Measurements from ENCODE around the gene RALGPS2. TPM values are rescaled to one million over a fixed set of nuclear protein-coding genes. Genes with fewer than 3 reads are reported as not detected.
A peak's percentile ranks its signal among the peaks of the same experiment; 100 is the strongest.

Gene RALGPS2
- total and polyA plus RNA-seq, 2 of the 13 experiments (the other 11 are each of a cell fraction or from before 2014, with no cell fraction given): 15.6 to 36.0 TPM

DNA sequence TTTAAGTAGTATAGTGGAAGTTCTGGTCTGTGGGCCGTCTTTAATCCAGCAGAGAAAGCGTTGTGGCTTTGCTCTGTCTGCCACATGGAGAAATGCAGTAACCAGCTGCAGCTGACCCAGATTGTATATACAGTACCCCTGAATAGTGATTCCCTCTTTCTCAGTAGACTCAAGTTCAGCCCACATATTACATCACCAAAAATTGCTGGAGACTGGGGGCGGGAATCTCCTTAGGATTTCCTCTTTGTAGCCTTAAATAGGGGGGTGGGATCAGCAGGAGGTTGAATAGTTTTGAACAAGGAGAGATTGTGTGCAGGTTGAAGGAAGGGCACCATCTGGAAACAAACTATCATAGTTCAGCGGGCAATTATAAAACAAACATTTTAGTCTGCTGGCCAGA, 145.9 kb downstream of the RALGPS2 start, which contains the start of gene ANGPTL1 (continued):
- TF ChIP-seq, protein P1, sequence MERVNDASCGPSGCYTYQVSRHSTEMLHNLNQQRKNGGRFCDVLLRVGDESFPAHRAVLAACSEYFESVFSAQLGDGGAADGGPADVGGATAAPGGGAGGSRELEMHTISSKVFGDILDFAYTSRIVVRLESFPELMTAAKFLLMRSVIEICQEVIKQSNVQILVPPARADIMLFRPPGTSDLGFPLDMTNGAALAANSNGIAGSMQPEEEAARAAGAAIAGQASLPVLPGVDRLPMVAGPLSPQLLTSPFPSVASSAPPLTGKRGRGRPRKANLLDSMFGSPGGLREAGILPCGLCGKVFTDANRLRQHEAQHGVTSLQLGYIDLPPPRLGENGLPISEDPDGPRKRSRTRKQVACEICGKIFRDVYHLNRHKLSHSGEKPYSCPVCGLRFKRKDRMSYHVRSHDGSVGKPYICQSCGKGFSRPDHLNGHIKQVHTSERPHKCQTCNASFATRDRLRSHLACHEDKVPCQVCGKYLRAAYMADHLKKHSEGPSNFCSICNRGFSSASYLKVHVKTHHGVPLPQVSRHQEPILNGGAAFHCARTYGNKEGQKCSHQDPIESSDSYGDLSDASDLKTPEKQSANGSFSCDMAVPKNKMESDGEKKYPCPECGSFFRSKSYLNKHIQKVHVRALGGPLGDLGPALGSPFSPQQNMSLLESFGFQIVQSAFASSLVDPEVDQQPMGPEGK (CRISPR knock-in tag; IDR thresholded peaks at IDR 0.05): peak; percentile 60
- TF ChIP-seq SOX13 (IDR thresholded peaks at IDR 0.05) (no peak), SOX13 (CRISPR knock-in tag; conservative IDR thresholded peaks at IDR 0.05 in 1 of 2, IDR thresholded peaks at IDR 0.05 in 1 of 2) (peak in 1 of 2 experiments; percentile 68; a peak in 2 of 4 replicates), ETV5 (CRISPR knock-in tag; IDR thresholded peaks at IDR 0.05; ENCODE audit: borderline replicate concordance) (no peak), BCL6 (CRISPR knock-in tag; IDR thresholded peaks at IDR 0.05) (peak; percentile 49), MIXL1 (CRISPR knock-in tag; IDR thresholded peaks at IDR 0.05) (peak; percentile 26; the same call in 1 of the 2 replicates), TCF7 (IDR thresholded peaks at IDR 0.05; ENCODE audit: low read depth) (peak; percentile 43; the same call in 1 of the 2 replicates), MEIS2 (CRISPR knock-in tag; IDR thresholded peaks at IDR 0.05) (no peak), ZNF589 (CRISPR knock-in tag; conservative IDR thresholded peaks at IDR 0.05) (no peak), ZNF749 (CRISPR knock-in tag; IDR thresholded peaks at IDR 0.05; ENCODE audit: borderline replicate concordance) (no peak), SOX6 (IDR thresholded peaks at IDR 0.05) (no peak), SOX6 (CRISPR knock-in tag; IDR thresholded peaks at IDR 0.05) (peak; percentile 45; the same call in 1 of the 2 replicates), RBM39 (IDR thresholded peaks at IDR 0.05; ENCODE audit: low read depth, low read length, poor library complexity, severe bottlenecking) (no peak)
- TF ChIP-seq, protein P2, sequence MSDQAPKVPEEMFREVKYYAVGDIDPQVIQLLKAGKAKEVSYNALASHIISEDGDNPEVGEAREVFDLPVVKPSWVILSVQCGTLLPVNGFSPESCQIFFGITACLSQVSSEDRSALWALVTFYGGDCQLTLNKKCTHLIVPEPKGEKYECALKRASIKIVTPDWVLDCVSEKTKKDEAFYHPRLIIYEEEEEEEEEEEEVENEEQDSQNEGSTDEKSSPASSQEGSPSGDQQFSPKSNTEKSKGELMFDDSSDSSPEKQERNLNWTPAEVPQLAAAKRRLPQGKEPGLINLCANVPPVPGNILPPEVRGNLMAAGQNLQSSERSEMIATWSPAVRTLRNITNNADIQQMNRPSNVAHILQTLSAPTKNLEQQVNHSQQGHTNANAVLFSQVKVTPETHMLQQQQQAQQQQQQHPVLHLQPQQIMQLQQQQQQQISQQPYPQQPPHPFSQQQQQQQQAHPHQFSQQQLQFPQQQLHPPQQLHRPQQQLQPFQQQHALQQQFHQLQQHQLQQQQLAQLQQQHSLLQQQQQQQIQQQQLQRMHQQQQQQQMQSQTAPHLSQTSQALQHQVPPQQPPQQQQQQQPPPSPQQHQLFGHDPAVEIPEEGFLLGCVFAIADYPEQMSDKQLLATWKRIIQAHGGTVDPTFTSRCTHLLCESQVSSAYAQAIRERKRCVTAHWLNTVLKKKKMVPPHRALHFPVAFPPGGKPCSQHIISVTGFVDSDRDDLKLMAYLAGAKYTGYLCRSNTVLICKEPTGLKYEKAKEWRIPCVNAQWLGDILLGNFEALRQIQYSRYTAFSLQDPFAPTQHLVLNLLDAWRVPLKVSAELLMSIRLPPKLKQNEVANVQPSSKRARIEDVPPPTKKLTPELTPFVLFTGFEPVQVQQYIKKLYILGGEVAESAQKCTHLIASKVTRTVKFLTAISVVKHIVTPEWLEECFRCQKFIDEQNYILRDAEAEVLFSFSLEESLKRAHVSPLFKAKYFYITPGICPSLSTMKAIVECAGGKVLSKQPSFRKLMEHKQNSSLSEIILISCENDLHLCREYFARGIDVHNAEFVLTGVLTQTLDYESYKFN (CRISPR knock-in tag; conservative IDR thresholded peaks at IDR 0.05): 0 out of 2 replicates have a peak, but pooled peaks have one; percentile 12
- TF ChIP-seq, protein P3, sequence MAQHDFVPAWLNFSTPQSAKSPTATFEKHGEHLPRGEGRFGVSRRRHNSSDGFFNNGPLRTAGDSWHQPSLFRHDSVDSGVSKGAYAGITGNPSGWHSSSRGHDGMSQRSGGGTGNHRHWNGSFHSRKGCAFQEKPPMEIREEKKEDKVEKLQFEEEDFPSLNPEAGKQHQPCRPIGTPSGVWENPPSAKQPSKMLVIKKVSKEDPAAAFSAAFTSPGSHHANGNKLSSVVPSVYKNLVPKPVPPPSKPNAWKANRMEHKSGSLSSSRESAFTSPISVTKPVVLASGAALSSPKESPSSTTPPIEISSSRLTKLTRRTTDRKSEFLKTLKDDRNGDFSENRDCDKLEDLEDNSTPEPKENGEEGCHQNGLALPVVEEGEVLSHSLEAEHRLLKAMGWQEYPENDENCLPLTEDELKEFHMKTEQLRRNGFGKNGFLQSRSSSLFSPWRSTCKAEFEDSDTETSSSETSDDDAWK (CRISPR knock-in tag; IDR thresholded peaks at IDR 0.05): no peak
- TF ChIP-seq, protein P4, sequence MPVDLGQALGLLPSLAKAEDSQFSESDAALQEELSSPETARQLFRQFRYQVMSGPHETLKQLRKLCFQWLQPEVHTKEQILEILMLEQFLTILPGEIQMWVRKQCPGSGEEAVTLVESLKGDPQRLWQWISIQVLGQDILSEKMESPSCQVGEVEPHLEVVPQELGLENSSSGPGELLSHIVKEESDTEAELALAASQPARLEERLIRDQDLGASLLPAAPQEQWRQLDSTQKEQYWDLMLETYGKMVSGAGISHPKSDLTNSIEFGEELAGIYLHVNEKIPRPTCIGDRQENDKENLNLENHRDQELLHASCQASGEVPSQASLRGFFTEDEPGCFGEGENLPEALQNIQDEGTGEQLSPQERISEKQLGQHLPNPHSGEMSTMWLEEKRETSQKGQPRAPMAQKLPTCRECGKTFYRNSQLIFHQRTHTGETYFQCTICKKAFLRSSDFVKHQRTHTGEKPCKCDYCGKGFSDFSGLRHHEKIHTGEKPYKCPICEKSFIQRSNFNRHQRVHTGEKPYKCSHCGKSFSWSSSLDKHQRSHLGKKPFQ (CRISPR knock-in tag; IDR thresholded peaks at IDR 0.05; ENCODE audit: insufficient replicate concordance): no peak
- TF ChIP-seq, protein P5, sequence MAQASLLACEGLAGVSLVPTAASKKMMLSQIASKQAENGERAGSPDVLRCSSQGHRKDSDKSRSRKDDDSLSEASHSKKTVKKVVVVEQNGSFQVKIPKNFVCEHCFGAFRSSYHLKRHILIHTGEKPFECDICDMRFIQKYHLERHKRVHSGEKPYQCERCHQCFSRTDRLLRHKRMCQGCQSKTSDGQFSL (CRISPR knock-in tag; IDR thresholded peaks at IDR 0.05): no peak
- TF ChIP-seq, protein P6, sequence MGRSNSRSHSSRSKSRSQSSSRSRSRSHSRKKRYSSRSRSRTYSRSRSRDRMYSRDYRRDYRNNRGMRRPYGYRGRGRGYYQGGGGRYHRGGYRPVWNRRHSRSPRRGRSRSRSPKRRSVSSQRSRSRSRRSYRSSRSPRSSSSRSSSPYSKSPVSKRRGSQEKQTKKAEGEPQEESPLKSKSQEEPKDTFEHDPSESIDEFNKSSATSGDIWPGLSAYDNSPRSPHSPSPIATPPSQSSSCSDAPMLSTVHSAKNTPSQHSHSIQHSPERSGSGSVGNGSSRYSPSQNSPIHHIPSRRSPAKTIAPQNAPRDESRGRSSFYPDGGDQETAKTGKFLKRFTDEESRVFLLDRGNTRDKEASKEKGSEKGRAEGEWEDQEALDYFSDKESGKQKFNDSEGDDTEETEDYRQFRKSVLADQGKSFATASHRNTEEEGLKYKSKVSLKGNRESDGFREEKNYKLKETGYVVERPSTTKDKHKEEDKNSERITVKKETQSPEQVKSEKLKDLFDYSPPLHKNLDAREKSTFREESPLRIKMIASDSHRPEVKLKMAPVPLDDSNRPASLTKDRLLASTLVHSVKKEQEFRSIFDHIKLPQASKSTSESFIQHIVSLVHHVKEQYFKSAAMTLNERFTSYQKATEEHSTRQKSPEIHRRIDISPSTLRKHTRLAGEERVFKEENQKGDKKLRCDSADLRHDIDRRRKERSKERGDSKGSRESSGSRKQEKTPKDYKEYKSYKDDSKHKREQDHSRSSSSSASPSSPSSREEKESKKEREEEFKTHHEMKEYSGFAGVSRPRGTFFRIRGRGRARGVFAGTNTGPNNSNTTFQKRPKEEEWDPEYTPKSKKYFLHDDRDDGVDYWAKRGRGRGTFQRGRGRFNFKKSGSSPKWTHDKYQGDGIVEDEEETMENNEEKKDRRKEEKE (IDR thresholded peaks at IDR 0.05): no peak

Data from HepG2 (cell line).